ENCODE data around the gene PDZK1IP1.

DNA sequence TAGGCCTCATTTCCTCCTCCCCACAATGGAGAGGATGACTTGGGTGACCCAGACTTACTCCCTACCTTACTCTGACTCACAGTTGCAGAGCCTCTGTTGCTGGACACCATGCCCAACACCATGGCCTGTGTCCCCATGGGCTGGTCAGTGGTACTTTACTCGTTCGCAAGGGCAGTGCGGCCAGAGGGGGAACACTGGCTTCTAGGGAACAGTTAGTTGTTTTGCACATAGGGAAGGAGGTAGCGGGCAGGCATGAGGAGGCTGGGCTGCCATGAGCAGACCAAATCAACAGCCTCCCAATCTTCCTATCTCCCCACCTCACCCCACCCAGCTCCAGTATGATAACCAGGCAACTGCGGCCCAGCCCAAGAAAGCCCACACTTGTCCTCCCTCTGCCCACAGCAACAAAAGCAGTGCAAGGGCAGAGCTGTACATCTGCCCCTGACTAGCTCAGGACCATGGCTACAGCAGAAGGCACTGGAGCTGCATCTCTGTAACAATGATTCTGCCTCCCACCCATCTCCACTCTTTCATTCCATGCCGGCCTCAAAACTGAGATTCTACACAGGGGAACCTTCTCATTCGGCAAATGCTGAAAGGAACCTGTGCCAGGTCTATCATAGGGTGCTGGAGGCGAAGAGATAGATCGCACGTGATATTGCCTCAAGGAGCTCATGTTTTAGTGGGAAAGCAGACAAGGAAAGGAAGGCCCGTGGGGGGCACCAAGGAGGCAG, 23.6 kb upstream of the PDZK1IP1 start:
- TF ChIP-seq EZH2 (IDR thresholded peaks at IDR 0.05) (no peak), POLR2AphosphoS5 (IDR thresholded peaks at IDR 0.05; ENCODE audit: borderline replicate concordance, low read depth, low read length) (no peak)
